HEK293 (cell line): Measurements from ENCODE around the gene THAP11.

Source experiments
- AEBP2 ChIP-seq: fragments of 450-650 bp; formaldehyde crosslinking; IDR thresholded peaks from 2 replicates; pipeline ENCODE4 v1.5.1; 2016; ENCODE audit warnings: missing biosample characterization, missing genetic modification characterization, borderline replicate concordance
- ATF2 ChIP-seq: fragments of 450-650 bp; formaldehyde crosslinking; IDR thresholded peaks from 2 replicates; pipeline ENCODE4 v1.5.1; 2016; ENCODE audit warnings: missing biosample characterization, missing genetic modification characterization, low read depth
- BCL6B ChIP-seq: fragments of 450-650 bp; formaldehyde crosslinking; IDR thresholded peaks from 2 replicates; pipeline ENCODE4 v1.5.1; 2017; ENCODE audit warnings: missing biosample characterization, missing genetic modification characterization
- FEZF1 ChIP-seq: fragments of 450-650 bp; formaldehyde crosslinking; IDR thresholded peaks from 2 replicates; pipeline ENCODE4 v1.5.1; 2016; ENCODE audit warnings: missing biosample characterization, missing genetic modification characterization
- HIC1 ChIP-seq: fragments of 450-650 bp; formaldehyde crosslinking; IDR thresholded peaks from 2 replicates; pipeline ENCODE4 v1.5.1; 2016; ENCODE audit warnings: missing biosample characterization, missing genetic modification characterization
- HOXA7 ChIP-seq: sonication (generic); formaldehyde crosslinking; IDR thresholded peaks from 2 replicates; pipeline ENCODE4 v1.8.1; 2022; ENCODE audit warnings: missing genetic modification reagents, borderline replicate concordance
- KLF10 ChIP-seq: fragments of 450-650 bp; IDR thresholded peaks from 2 replicates; pipeline ENCODE4 v1.5.1; 2018; ENCODE audit warnings: missing biosample characterization, mild to moderate bottlenecking, missing genetic modification characterization
- KLF7 ChIP-seq: fragments of 450-650 bp; formaldehyde crosslinking; IDR thresholded peaks from 2 replicates; pipeline ENCODE4 v1.5.1; 2016; ENCODE audit warnings: missing biosample characterization, missing genetic modification characterization, borderline replicate concordance
- MEIS1 ChIP-seq: sonication (generic); formaldehyde crosslinking; IDR thresholded peaks from 2 replicates; pipeline ENCODE4 v1.8.1; 2022; ENCODE audit warnings: missing genetic modification reagents, mild to moderate bottlenecking, borderline replicate concordance
- OSR2 ChIP-seq: fragments of 450-650 bp; formaldehyde crosslinking; IDR thresholded peaks from 2 replicates; pipeline ENCODE4 v1.5.1; 2016; ENCODE audit warnings: missing biosample characterization, missing genetic modification characterization
- SCRT2 ChIP-seq: fragments of 450-650 bp; formaldehyde crosslinking; IDR thresholded peaks from 2 replicates; pipeline ENCODE4 v1.5.1; 2016; ENCODE audit warnings: missing biosample characterization, missing genetic modification characterization
- TRIM28 ChIP-seq: IDR thresholded peaks from 2 replicates; pipeline ENCODE4 v1.6.1; 2011; ENCODE audit warnings: low read length, control low read depth, borderline replicate concordance
- ZBTB44 ChIP-seq: fragments of 450-650 bp; IDR thresholded peaks from 2 replicates; pipeline ENCODE4 v1.5.1; 2018; ENCODE audit warnings: missing biosample characterization, mild to moderate bottlenecking, missing genetic modification characterization
- ZBTB8A ChIP-seq: fragments of 450-650 bp; formaldehyde crosslinking; IDR thresholded peaks from 2 replicates; pipeline ENCODE4 v1.5.1; 2016; ENCODE audit warnings: missing biosample characterization, missing genetic modification characterization
- ZFHX2 ChIP-seq: fragments of 450-650 bp; formaldehyde crosslinking; conservative IDR thresholded peaks from 2 replicates; pipeline ENCODE4 v1.5.1; 2016; ENCODE audit warnings: missing biosample characterization, missing genetic modification characterization
- ZNF174 ChIP-seq: fragments of 450-650 bp; formaldehyde crosslinking; IDR thresholded peaks from 2 replicates; pipeline ENCODE4 v1.5.0; 2017; ENCODE audit warnings: missing biosample characterization, mild to moderate bottlenecking, missing genetic modification characterization
- ZNF211 ChIP-seq: fragments of 450-650 bp; formaldehyde crosslinking; IDR thresholded peaks from 2 replicates; pipeline ENCODE4 v1.5.1; 2016; ENCODE audit warnings: low read depth, missing biosample characterization, missing genetic modification characterization
- ZNF221 ChIP-seq: fragments of 450-650 bp; formaldehyde crosslinking; IDR thresholded peaks from 2 replicates; pipeline ENCODE4 v1.5.1; 2017; ENCODE audit warnings: missing biosample characterization, missing genetic modification characterization, borderline replicate concordance
- ZNF341 ChIP-seq: fragments of 450-650 bp; formaldehyde crosslinking; IDR thresholded peaks from 2 replicates; pipeline ENCODE4; 2016; ENCODE audit warnings: low read depth, missing biosample characterization, missing genetic modification characterization
- ZNF544 ChIP-seq: fragments of 450-650 bp; formaldehyde crosslinking; IDR thresholded peaks from 2 replicates; pipeline ENCODE4 v1.5.0; 2017; ENCODE audit warnings: missing biosample characterization, missing genetic modification characterization
- ZNF548 ChIP-seq: fragments of 450-650 bp; formaldehyde crosslinking; IDR thresholded peaks from 2 replicates; pipeline ENCODE4 v1.5.1; 2016; ENCODE audit warnings: missing biosample characterization, missing genetic modification characterization
- ZNF571 ChIP-seq: fragments of 450-650 bp; formaldehyde crosslinking; IDR thresholded peaks from 2 replicates; pipeline ENCODE4 v1.5.0; 2017; ENCODE audit warnings: missing biosample characterization, missing genetic modification characterization
- ZNF596 ChIP-seq: fragments of 450-650 bp; IDR thresholded peaks from 2 replicates; pipeline ENCODE4 v1.5.0; 2018; ENCODE audit warnings: missing biosample characterization, mild to moderate bottlenecking, missing genetic modification characterization, moderate library complexity
- ZNF610 ChIP-seq: fragments of 450-650 bp; formaldehyde crosslinking; IDR thresholded peaks from 2 replicates; pipeline ENCODE4 v1.5.1; 2016; ENCODE audit warnings: missing biosample characterization, missing genetic modification characterization, borderline replicate concordance
- ZNF692 ChIP-seq: fragments of 450-650 bp; formaldehyde crosslinking; IDR thresholded peaks from 2 replicates; pipeline ENCODE4 v1.5.1; 2016; ENCODE audit warnings: missing biosample characterization, missing genetic modification characterization
- ZNF704 ChIP-seq: fragments of 450-650 bp; formaldehyde crosslinking; IDR thresholded peaks from 2 replicates; pipeline ENCODE4 v1.5.1; 2016; ENCODE audit warnings: missing biosample characterization, missing genetic modification characterization
- ZNF747 ChIP-seq: fragments of 450-650 bp; formaldehyde crosslinking; IDR thresholded peaks from 2 replicates; pipeline ENCODE4 v1.5.1; 2016; ENCODE audit warnings: missing biosample characterization, missing genetic modification characterization
- ZNF76 ChIP-seq: fragments of 450-650 bp; formaldehyde crosslinking; IDR thresholded peaks from 2 replicates; pipeline ENCODE4; 2016; ENCODE audit warnings: low read depth, missing biosample characterization, missing genetic modification characterization, borderline replicate concordance
- ZSCAN23 ChIP-seq: fragments of 450-650 bp; formaldehyde crosslinking; IDR thresholded peaks from 2 replicates; pipeline ENCODE4 v1.5.1; 2016; ENCODE audit warnings: missing biosample characterization, missing genetic modification characterization

The THAP11 gene

GRCh38 chr16:67892899-67893742 is 51.0 kb downstream of the THAP11 start, which contains the start of gene PSKH1 (continued):
- TF ChIP-seq ZNF548 (tag by site-specific recombination): no peak
- no peak for TF ChIP-seq ZNF211 (tag by site-specific recombination)
- no peak for TF ChIP-seq TRIM28
- TF ChIP-seq KLF10 (tag by site-specific recombination): peak; percentile 96
- TF ChIP-seq ZNF174 (tag by site-specific recombination): no peak
- no peak for TF ChIP-seq ZNF747 (tag by site-specific recombination)
- TF ChIP-seq HOXA7 (CRISPR knock-in tag): no peak; the same call in 1 of the 2 replicates
- no peak for TF ChIP-seq ZNF571 (tag by site-specific recombination)
- no peak for TF ChIP-seq FEZF1
- no peak for TF ChIP-seq AEBP2 (tag by site-specific recombination)
- TF ChIP-seq ZNF76: peak; percentile 75
- no peak for TF ChIP-seq BCL6B
- no peak for TF ChIP-seq ZNF544
- TF ChIP-seq OSR2 (tag by site-specific recombination): no peak
- 0 out of 2 replicates have a peak, but pooled peaks have one; percentile 32 for TF ChIP-seq ZBTB44 (tag by site-specific recombination)
- TF ChIP-seq HIC1 (tag by site-specific recombination): no peak
- TF ChIP-seq KLF7 (tag by site-specific recombination): no peak
- no peak for TF ChIP-seq ZNF610 (tag by site-specific recombination)
- no peak for TF ChIP-seq ZNF704 (tag by site-specific recombination)
- no peak for TF ChIP-seq ZBTB8A (tag by site-specific recombination)
- TF ChIP-seq ZNF596 (tag by site-specific recombination): no peak
- TF ChIP-seq SCRT2 (tag by site-specific recombination): no peak
- no peak for TF ChIP-seq ZFHX2 (tag by site-specific recombination)
- TF ChIP-seq ZNF341 (tag by site-specific recombination): no peak
- TF ChIP-seq ZSCAN23 (tag by site-specific recombination): no peak
- no peak for TF ChIP-seq ZNF692 (tag by site-specific recombination)
- TF ChIP-seq ZNF221 (tag by site-specific recombination): no peak
- TF ChIP-seq MEIS1: 0 out of 2 replicates have a peak, but pooled peaks have one; percentile 23
- no peak for TF ChIP-seq ATF2 (tag by site-specific recombination)
